Mesenchymal stem cell (in vitro differentiated cells and primary cell): ENCODE results near the gene TNFAIP6.
"Not testable (repeated sequence)": the region's sequence is repeated elsewhere in the genome, so short reads cannot be mapped to it uniquely, and the experiment has no call there.

Source experiments
- DNase-seq: peaks from one replicate; pipeline ENCODE4 v3.0.0-alpha.2; 2013
- H2AFZ ChIP-seq: one replicate; pipeline ENCODE4 v1.6.1; 2013; ENCODE audit warnings: low read depth, mild to moderate bottlenecking, control low read depth, inconsistent platforms, low read length, moderate library complexity
- H2AK5ac ChIP-seq: 2 replicates; pipeline ENCODE4 v1.6.1; 2013; ENCODE audit warnings: low read length, moderate library complexity, mild to moderate bottlenecking, inconsistent platforms; ENCODE audit not compliant: severe bottlenecking
- H2BK120ac ChIP-seq: one replicate; pipeline ENCODE4 v1.6.1; 2013; ENCODE audit warnings: low read depth, mild to moderate bottlenecking, inconsistent platforms, low read length, moderate library complexity
- H2BK12ac ChIP-seq, 2 experiments: one replicate each; pipeline ENCODE4 v1.6.1; 2013; ENCODE audit warnings: inconsistent platforms in 2 of 2, low read length in 2 of 2, mild to moderate bottlenecking in 2 of 2, moderate library complexity in 2 of 2, control low read depth in 1 of 2
- H2BK15ac ChIP-seq: one replicate; pipeline ENCODE4 v1.6.1; 2013; ENCODE audit warnings: mild to moderate bottlenecking, low read depth, inconsistent platforms; ENCODE audit not compliant: poor library complexity, severe bottlenecking
- H2BK5ac ChIP-seq: 2 replicates; pipeline ENCODE4 v1.6.1; 2013; ENCODE audit warnings: low read depth, mild to moderate bottlenecking, low read length, control low read depth, inconsistent platforms; ENCODE audit not compliant: poor library complexity, severe bottlenecking
- H3K14ac ChIP-seq, 2 experiments: one replicate each; pipeline ENCODE4 v1.6.1; 2013; ENCODE audit warnings: inconsistent platforms in 2 of 2, low read length in 2 of 2, control low read depth in 1 of 2, mild to moderate bottlenecking in 1 of 2, moderate library complexity in 1 of 2
- H3K18ac ChIP-seq, 2 experiments: one replicate each; pipeline ENCODE4 v1.6.1; 2013; ENCODE audit warnings: inconsistent platforms in 2 of 2, low read length in 2 of 2, control low read depth in 1 of 2, low read depth in 1 of 2, mild to moderate bottlenecking in 1 of 2
- H3K23ac ChIP-seq, 2 experiments: one replicate each; pipeline ENCODE4 v1.6.1; 2013; ENCODE audit warnings: inconsistent platforms in 2 of 2, low read length in 2 of 2, mild to moderate bottlenecking in 2 of 2, moderate library complexity in 2 of 2, control low read depth in 1 of 2
- H3K27ac ChIP-seq: 2 replicates; pipeline ENCODE4 v1.5.1; 2013; ENCODE audit warnings: mild to moderate bottlenecking, moderate library complexity, low read length, control low read depth, inconsistent platforms; ENCODE audit not compliant: poor library complexity, severe bottlenecking
- H3K27me3 ChIP-seq, 2 experiments: 2 replicates each; pipeline versions ENCODE4 v1.6.1 to v1.7.0; 2013; ENCODE audit warnings: low read length in 2 of 2, mild to moderate bottlenecking in 2 of 2, moderate library complexity in 2 of 2, control low read depth in 1 of 2, inconsistent platforms in 1 of 2; ENCODE audit not compliant: control insufficient read depth in 1 of 2, insufficient read depth in 1 of 2
- H3K36me3 ChIP-seq, 2 experiments: 2 replicates each; pipeline versions ENCODE4 v1.6.1 to v1.7.0; 2013; ENCODE audit warnings: low read length in 2 of 2, control low read depth in 1 of 2, inconsistent platforms in 1 of 2, low read depth in 1 of 2, mild to moderate bottlenecking in 1 of 2; ENCODE audit not compliant: insufficient read depth in 2 of 2, control insufficient read depth in 1 of 2
- H3K4ac ChIP-seq, 2 experiments: one replicate each; pipeline ENCODE4 v1.6.1; 2013; ENCODE audit warnings: inconsistent platforms in 2 of 2, low read length in 2 of 2, mild to moderate bottlenecking in 2 of 2, moderate library complexity in 2 of 2, control low read depth in 1 of 2, low read depth in 1 of 2
- H3K4me1 ChIP-seq: 2 replicates; pipeline ENCODE4 v1.6.1; 2013; ENCODE audit warnings: low read depth, low read length, control low read depth; ENCODE audit not compliant: control insufficient read depth, insufficient read depth
- H3K4me2 ChIP-seq: 2 replicates; pipeline ENCODE4 v1.6.1; 2013; ENCODE audit warnings: low read length, mild to moderate bottlenecking, inconsistent platforms; ENCODE audit not compliant: poor library complexity, severe bottlenecking
- H3K4me3 ChIP-seq, 2 experiments: 2 replicates each; pipeline versions ENCODE4 v1.5.1 to v1.7.0; 2013; ENCODE audit warnings: low read length in 2 of 2, mild to moderate bottlenecking in 2 of 2, control low read depth in 1 of 2, low read depth in 1 of 2; ENCODE audit not compliant: insufficient read depth in 1 of 2
- H3K79me1 ChIP-seq: replicated peaks from 2 replicates; pipeline ENCODE4 v1.6.1; 2013; ENCODE audit warnings: mild to moderate bottlenecking, control low read depth, low read length, inconsistent platforms; ENCODE audit not compliant: poor library complexity, severe bottlenecking
- H3K9ac ChIP-seq: 2 replicates; pipeline ENCODE4 v1.7.0; 2013; ENCODE audit warnings: mild to moderate bottlenecking, low read length, moderate library complexity
- H3K9me3 ChIP-seq: 2 replicates; pipeline ENCODE4 v1.7.0; 2013; ENCODE audit warnings: mild to moderate bottlenecking, low read length; ENCODE audit not compliant: control insufficient read depth
- H4K8ac ChIP-seq: one replicate; pipeline ENCODE4 v1.6.1; 2013; ENCODE audit warnings: inconsistent platforms, mild to moderate bottlenecking, low read length, moderate library complexity
- H4K91ac ChIP-seq: one replicate; pipeline ENCODE4 v1.6.1; 2013; ENCODE audit warnings: mild to moderate bottlenecking, low read length, inconsistent platforms
- WGBS: methylation state at CpG from one replicate; pipeline ENCODE4 v1.1.7; 2013; ENCODE audit warnings: mixed read lengths; 5-methylcytosine and 5-hydroxymethylcytosine counted together

Gene TNFAIP6

GRCh38 chr2:151343073-151343472, 14.3 kb upstream of the TNFAIP6 start:
- H3K9ac ChIP-seq = no peak overlapping the region

GRCh38 chr2:151344191-151344590, 13.2 kb upstream of the TNFAIP6 start:
- not testable (repeated sequence) for H3K4me3 ChIP-seq, H3K79me1 ChIP-seq, H3K36me3 ChIP-seq, H3K27me3 ChIP-seq, H3K18ac ChIP-seq, H4K91ac ChIP-seq, H2BK12ac ChIP-seq, H2BK120ac ChIP-seq, H3K4me1 ChIP-seq, H2AK5ac ChIP-seq, H2AFZ ChIP-seq, H3K23ac ChIP-seq, H3K4ac ChIP-seq, H3K14ac ChIP-seq, H4K8ac ChIP-seq, H3K27ac ChIP-seq, H3K9ac ChIP-seq, DNase-seq, H3K4me2 ChIP-seq, H2BK5ac ChIP-seq, H2BK15ac ChIP-seq
- WGBS = 81% methylated on average over 4 of the region's 4 CpGs
- peaks cover 11% of the 10 kb centered on the region for H3K9me3 ChIP-seq

More at GRCh38 chr2:151343073-151343472, 14.3 kb upstream of the TNFAIP6 start:
- H3K4me3 ChIP-seq = no peak overlapping the region
- peaks cover 11% of the 10 kb centered on the region for H3K9me3 ChIP-seq
- no peak overlapping the region for H2AK5ac ChIP-seq
- H2BK12ac ChIP-seq = no peak overlapping the region
- H4K91ac ChIP-seq = no peak overlapping the region
- no peak overlapping the region for H3K14ac ChIP-seq
- H3K27ac ChIP-seq = no peak overlapping the region
- no peak overlapping the region for H3K18ac ChIP-seq
- H2BK120ac ChIP-seq = no peak overlapping the region
- no peak overlapping the region for H3K23ac ChIP-seq
- DNase-seq = no peak
- no peak overlapping the region for H3K4me2 ChIP-seq
- H3K27me3 ChIP-seq = peaks cover 0 to 2% of the 10 kb centered on the region in 2 experiments
- WGBS = 100% methylated on average over 2 of the region's 2 CpGs
- H3K4me1 ChIP-seq = no peaks in the 10 kb centered on the region
- no peak overlapping the region for H2AFZ ChIP-seq
- H3K79me1 ChIP-seq = no peaks in the 10 kb centered on the region
- H2BK5ac ChIP-seq = no peak overlapping the region
- H3K36me3 ChIP-seq = no peaks in the 10 kb centered on the region
- H2BK15ac ChIP-seq = no peak overlapping the region
- no peak overlapping the region for H3K4ac ChIP-seq
- no peak overlapping the region for H4K8ac ChIP-seq

DNA sequence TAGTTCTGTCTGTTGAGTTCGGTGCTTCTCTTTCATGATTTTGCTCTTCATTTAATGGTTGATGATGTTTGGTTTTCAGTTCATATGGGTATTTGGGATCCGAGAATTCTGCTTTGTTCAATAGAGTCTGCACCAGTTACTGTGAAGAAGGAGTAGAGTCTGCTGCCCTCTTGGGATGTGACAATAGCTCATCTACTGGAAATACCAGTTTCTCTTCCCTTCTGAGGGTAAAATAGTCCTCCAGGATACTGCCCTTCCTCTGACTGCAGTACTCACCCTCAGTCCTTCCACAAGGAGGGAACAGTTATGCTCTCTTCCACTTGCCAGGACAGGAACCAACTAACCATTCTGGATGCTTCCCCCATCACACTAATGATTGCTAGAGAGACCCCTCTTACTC, 12.5 kb upstream of the TNFAIP6 start:
- Histone ChIP-seq H3K18ac (no peak overlapping the region), H3K4me3 (no peak overlapping the region), H2AK5ac (no peak overlapping the region), H2AFZ (no peak overlapping the region), H2BK15ac (no peak overlapping the region), H4K91ac (no peak overlapping the region), H3K36me3 (no peaks in the 10 kb centered on the region), H3K79me1 (no peaks in the 10 kb centered on the region), H2BK120ac (no peak overlapping the region), H3K9ac (no peak overlapping the region), H3K23ac (no peak overlapping the region), H3K4me1 (no peaks in the 10 kb centered on the region), H4K8ac (no peak overlapping the region), H3K9me3 (peaks cover 11% of the 10 kb centered on the region), H3K4me2 (no peak overlapping the region), H2BK12ac (no peak overlapping the region), H3K4ac (no peak overlapping the region), H3K14ac (no peak overlapping the region), H3K27me3 (peaks cover 0 to 5% of the 10 kb centered on the region in 2 experiments), H3K27ac (no peak overlapping the region), H2BK5ac (no peak overlapping the region)
- 100% methylated on average over 1 of the region's 2 CpGs for WGBS
- no peak for DNase-seq

- Histone ChIP-seq H3K23ac (no peak overlapping the region), H2BK5ac (no peak overlapping the region), H2AFZ (no peak overlapping the region), H3K4ac (no peak overlapping the region), H2BK12ac (no peak overlapping the region), H3K79me1 (no peaks in the 10 kb centered on the region), H4K91ac (no peak overlapping the region), H3K4me2 (no peak overlapping the region), H3K36me3 (no peaks in the 10 kb centered on the region), H3K27me3 (peaks cover 0 to 5% of the 10 kb centered on the region in 2 experiments), H4K8ac (no peak overlapping the region), H3K9ac (no peak overlapping the region), H2BK120ac (no peak overlapping the region), H3K9me3 (peaks cover 6% of the 10 kb centered on the region), H3K18ac (no peak overlapping the region), H3K4me3 (no peak overlapping the region), H3K14ac (no peak overlapping the region), H2BK15ac (no peak overlapping the region), H3K4me1 (no peaks in the 10 kb centered on the region), H2AK5ac (no peak overlapping the region), H3K27ac (no peak overlapping the region)
- DNase-seq = no peak
These were observed 10.1 kb upstream of the TNFAIP6 start for GRCh38 chr2:151347294-151347693.
